OCI-LY7 (cell line): ENCODE results near the gene DUOX1.

ENCODE experiments used
- CTCF ChIP-seq: fragments of 200-600 bp; sonication (generic); conservative IDR thresholded peaks from 2 replicates; pipeline ENCODE4 v1.5.1; 2014; ENCODE audit warnings: mild to moderate bottlenecking, antibody characterized with exemption, low read length, moderate library complexity, mixed read lengths
- EZH2phosphoT487 ChIP-seq: fragments of 200-600 bp; sonication (generic); IDR thresholded peaks from 2 replicates; pipeline ENCODE4 v1.6.1; 2018; ENCODE audit warnings: low read depth, borderline replicate concordance, mild to moderate bottlenecking, mixed run types, antibody characterized with exemption, low read length, moderate library complexity, mixed read lengths

GRCh38 chr15:45186771-45187577, 57.2 kb downstream of the DUOX1 start:
- TF ChIP-seq CTCF: no peak
- TF ChIP-seq EZH2phosphoT487: no peak
